Erythroblast (primary cell): ENCODE measurements around the gene CCDC33.
A peak's percentile ranks its signal among the peaks of the same experiment; 100 is the strongest.

Source experiments
- DNase-seq, 2 experiments: peaks; one replicate each; lab custom pipeline; 2025; lab: John Stamatoyannopoulos, UW
- GATA1 ChIP-seq: IDR thresholded peaks from 2 replicates; pipeline ENCODE4 v1.6.1; 2011; ENCODE audit warnings: low read depth, mild to moderate bottlenecking, control low read depth, low read length, moderate library complexity
- POLR2A ChIP-seq: IDR thresholded peaks from 2 replicates; pipeline ENCODE4 v1.6.1; 2011; ENCODE audit warnings: mild to moderate bottlenecking, low read length

Gene CCDC33

DNA sequence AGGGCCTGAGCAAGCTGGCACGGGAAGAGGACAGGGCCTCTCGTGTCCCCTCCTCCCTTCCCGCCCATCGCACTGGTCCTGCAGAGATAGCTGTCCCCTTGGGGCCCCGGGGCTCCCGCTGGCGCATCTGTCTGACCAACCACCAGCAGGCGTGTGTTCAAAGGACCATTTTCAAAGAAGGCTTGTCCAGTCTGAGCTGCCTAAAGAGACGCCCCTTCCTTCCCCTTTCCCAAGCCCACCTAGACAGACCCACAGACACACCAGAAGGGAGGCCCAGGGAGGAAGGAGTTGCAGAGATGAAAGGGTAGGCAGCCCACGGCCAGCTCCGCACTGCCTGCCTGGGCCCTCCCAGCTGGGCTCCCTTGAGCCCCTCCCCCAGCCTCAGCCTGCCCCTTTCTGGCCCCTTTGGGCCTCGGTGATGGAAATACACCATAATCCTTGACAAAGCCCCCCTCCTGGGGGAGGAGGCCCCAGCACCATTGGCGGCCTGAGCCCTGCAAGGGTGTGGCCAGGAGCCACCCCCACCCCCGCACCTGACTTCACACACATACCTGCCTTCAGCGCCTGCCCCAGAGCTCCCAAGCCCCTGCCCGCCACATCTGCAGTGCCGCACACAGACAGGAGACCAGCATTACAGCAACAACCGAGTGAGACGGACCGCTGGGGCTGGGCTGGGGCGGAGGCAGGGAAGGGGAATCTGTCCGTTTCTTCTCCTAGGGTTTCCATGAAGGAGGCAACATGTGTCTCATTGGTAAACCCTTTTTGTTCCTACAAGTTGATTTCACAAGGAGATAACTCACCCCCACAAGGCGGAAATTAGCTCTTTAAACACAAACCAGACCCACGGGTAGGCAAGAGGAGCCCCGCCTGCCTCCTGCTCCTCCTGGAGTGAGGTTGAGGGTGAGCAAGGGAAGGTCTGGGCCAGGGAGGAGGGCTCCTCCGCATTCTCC lies 33.4 kb upstream of the CCDC33 start, which contains the start of gene STRA6:
TSS of gene STRA6 (minus strand) at position 336 of the 950 bp plus-strand sequence. CDS start 520 bp downstream, outside the sequence.
- TF ChIP-seq GATA1 = no peak
- TF ChIP-seq POLR2A = no peak
- peak; percentile 39 to 40 for DNase-seq

DNA sequence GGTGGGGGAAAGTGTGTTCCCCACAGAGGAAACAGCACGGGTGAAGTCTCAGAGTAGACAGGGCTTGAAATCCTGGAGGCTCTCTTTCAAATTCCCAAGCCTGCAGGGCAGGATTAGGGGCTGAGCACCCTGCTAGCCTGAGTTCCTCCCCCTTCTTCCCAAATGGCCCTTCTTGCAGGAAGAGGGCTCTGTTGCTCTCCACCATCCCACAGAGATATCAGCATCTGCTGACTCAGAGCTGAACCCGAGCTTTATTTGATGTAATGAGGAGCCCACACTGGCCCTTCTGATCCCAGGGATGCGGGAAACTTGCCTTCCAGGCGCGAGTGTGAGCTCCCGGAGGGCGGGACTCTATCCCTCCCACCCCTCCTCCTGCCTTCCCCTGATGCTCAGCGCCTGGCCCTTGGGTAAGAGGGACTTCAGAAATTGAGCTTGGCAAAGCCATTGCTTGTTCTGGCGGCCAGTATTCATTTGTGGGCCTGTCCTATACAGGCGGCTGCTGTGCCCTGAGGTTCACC lies 32.2 kb upstream of the CCDC33 start:
- no peak for DNase-seq
- TF ChIP-seq POLR2A (no peak), GATA1 (no peak)

DNA sequence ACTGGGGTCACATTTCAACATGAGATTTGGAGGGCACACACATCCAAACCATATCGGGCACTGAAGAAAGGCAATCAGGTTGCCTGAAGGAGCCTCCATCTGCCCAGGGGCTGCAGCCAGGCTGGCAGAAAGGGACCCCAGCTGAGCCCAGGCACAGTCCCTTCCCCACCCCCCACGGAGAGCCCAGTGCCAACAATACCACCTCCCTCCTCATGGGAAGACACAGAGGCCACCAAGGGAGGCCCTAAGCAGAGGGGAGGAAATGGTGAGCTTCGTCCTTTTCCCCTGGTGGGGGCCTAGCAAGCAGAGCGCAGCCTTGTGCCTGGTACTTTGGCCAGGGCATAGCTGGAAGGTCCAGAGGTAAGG lies 30.6 kb upstream of the CCDC33 start:
- no peak for DNase-seq
- TF ChIP-seq GATA1 (no peak), POLR2A (no peak)

DNA sequence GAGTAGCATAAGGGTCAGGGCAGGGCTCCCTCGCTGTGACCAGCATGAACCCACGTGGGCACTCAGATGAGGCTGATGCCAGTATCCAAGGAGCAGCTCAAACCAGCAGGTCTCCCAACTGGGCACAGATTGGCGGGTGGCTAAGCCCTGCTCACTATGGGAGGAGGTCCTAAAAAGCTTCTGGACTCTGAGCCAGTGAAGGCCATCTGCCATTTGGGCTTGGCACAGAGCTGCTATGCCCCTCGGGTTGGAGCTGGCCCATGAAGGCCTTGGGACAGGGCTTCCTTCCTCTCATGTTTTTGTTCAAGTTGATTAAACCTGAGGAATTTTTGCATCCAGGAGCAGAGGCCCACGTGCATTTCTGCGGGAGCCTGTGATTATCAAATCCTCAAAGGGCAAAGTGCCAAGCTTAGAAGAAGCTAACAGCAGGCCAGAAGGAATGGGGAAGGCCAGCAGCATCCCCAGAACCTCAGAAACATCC lies 29.3 kb upstream of the CCDC33 start:
- no peak for DNase-seq
- TF ChIP-seq POLR2A = no peak
- no peak for TF ChIP-seq GATA1

DNA sequence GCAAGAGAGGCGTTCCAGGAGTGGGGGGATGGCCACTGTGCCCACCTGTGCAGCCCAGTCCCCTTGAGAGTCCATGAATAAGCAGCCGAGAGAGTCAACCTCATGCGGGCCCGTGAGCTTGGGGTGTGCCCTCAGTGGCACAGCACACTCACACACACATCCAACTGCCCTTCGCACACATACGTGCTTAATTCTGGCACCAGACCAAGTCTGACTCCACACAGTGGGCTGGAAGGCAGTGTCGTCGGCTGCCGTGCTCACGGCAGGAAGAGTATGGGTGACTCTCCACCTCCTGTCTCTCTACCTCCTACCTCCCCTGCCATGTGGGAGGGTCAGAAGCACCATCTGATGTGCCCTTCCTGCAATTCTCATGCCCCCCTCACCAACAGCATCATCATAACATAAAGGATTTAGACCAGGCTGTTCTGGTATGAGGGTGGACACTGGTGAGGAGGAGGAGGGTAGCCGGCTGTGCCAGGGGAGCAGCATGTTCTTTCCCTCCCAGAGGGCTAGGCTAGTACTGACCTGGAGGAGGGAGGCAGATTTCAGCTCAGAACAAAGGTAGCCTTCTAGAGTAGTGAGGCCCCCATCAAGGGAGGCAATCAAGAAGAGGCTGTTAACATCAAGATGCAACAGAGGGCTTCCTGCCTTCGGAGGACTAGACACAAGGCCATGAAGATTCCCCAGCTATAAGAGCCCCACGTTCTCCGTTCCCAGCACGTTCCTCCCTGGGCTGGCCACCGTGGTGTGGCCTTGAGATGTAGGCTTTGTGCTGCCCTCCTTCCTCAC lies 28.3 kb upstream of the CCDC33 start:
- no peak for DNase-seq
- TF ChIP-seq GATA1 (no peak), POLR2A (no peak)

DNA sequence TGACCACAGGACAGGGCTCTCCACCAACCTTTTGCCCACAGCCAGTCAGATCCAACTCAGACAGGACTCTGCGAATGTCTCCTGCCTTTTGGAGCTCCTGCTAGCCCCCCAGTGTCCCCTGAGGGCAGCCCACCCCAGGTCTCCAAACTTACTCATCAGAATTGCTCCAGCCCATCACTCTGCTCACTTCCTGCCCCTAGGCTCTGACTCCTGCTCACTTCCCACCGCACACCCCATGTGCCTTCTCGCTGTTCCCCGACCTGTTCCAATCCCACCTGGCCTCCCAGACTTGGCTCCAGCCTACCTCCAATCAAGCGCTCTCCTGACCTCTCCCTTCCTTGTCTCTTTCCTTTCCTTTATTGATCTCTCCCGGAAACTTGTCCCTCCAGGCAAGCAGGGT lies 27.6 kb upstream of the CCDC33 start:
- TF ChIP-seq GATA1 (no peak), POLR2A (no peak)
- DNase-seq = no peak

DNA sequence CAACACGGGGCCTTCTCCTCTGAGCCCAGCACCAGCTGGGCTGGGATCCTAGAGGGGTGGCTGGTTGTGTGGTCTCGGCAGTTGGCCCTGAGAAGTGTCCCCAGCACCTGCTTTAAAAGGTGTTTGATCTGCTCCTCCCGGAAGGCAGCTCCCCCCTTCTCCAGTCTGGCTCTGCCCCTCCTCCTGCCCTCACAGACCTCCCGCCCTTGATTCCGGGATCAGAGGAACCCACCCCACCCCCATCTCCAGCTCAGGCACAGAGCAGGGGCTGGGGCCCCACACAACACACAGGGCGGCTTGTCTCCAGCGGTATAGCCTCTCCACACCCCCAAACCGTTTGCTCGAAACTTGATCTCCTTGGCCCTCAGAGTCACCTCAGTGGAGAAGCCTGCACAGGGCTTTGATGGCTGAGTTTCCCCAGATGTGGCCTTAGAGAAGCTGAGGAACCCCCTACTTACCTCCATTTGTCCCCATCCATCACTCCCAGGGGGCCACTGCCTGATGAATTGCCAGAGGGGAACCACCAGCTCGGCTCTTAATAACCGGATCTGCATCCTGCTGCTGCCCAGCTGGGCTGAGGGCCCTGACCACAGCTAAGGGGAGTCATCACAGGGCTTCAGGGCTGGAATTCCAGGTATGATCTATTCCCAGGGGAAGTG lies 27.1 kb upstream of the CCDC33 start:
- no peak for TF ChIP-seq POLR2A
- TF ChIP-seq GATA1 = no peak
- DNase-seq = no peak

DNA sequence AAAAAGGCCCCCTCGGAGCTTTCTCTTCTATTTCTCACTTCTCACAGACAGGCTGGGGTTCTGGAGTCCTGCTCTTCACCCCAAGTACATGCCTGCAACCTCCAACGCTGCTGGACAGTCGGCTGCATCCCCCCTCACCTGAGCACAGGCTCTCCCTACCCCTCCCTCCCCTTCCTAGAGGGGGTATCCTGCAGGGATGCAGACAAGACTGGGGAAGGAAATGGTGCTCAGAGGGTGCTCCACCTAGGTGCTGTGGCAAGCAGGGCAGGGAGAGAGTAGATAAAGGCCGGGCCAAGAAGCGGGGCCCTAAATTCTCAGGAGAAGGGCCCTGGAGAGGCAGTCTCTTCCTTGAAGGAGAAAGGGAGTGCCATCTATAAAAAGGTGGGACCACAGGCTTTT lies 26.6 kb upstream of the CCDC33 start:
- DNase-seq = no peak
- TF ChIP-seq GATA1 (no peak), POLR2A (no peak)

DNA sequence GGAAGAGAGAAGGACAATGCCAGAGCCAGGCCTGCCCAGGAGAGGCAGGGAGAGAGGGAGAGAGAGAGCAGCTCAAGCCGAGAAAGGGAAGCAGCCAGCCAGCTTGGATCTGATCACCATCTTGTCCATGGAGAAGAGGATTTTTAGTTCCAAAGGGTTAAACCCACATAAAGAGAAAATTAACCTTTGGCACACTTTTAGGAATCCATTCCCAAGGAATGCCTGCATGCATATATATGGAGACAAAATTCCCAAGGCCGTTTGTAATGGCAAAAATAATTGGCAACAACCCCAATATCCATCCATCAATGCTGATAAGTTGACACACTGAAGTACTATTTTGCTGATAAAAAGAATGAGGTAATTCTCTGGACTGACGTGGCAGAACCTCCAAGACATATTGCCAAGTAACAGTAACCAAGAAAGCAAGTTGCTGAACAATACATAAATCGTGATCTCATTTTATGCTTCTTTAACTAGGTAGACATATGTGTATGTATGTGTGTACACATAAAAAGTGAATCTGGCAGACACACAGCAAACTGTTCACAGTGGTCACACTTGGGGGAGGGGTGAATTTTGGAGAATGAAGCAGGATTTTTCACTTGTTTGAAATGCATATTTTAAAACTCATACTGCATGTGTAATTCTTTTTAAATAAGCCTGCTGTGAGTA lies 26.0 kb upstream of the CCDC33 start:
- TF ChIP-seq POLR2A (no peak), GATA1 (no peak)
- peak; percentile 21 to 22 for DNase-seq

DNA sequence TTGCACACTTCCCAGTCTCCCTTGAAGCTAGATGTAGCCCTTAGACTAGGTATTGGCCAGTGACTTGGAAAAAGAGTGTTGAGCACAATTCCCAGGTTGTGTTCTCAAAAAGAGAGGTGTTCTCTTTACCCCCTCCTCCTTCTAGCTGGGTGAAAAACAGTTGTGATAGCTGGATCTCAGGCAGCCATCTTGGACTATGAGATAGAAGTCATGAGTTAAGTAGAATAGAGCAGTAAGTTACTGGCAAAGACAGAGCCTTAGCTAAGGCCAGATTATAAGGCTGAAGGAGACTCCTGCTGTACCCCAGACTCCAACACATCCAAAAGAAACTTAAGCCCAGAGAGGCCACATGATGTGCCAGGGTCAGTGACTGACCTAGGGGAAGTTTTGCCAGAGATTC lies 25.4 kb upstream of the CCDC33 start:
- DNase-seq = no peak
- no peak for TF ChIP-seq POLR2A
- no peak for TF ChIP-seq GATA1

DNA sequence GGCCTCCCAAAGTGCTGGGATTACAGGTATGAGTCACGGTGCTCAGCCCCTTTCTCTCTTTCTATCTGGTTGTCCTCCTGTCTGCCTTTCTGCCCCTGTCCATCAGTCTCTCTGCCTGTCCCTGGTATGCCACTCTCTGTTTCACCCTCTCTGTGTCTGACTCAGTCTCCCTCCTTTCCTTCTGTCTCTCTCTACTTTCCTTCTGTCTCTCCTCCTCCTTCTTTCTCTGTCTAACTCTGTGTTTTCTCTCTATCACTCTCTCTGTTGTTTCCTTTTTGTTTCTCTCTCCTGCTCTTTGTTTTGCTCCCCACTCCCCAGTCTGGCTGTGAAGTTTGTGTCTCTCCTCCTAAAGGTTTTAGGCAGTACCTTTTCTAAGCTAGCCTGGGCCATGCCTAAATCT lies 24.5 kb upstream of the CCDC33 start:
- no peak for TF ChIP-seq POLR2A
- DNase-seq = no peak

DNA sequence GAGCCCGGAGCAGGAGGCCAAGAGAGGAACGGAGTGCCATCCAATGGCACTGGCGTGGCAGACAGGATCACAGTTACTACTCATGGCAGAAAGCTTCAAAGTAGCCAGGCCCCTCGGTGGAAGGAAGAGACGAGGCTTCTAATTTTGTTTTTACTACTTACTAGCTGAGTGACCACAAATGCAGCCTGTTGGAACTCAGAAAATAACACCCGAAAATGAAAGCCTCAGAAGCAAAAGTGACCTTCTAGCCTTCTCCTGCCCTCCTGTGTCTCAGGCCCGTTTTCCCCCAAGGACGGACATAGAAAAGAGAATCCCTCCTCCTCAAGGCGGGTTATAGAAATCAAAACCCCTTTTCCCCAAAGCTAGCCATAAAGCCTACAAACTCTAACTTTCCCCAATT lies 23.6 kb upstream of the CCDC33 start:
- DNase-seq = no peak
- no peak for TF ChIP-seq GATA1
- no peak for TF ChIP-seq POLR2A

DNA sequence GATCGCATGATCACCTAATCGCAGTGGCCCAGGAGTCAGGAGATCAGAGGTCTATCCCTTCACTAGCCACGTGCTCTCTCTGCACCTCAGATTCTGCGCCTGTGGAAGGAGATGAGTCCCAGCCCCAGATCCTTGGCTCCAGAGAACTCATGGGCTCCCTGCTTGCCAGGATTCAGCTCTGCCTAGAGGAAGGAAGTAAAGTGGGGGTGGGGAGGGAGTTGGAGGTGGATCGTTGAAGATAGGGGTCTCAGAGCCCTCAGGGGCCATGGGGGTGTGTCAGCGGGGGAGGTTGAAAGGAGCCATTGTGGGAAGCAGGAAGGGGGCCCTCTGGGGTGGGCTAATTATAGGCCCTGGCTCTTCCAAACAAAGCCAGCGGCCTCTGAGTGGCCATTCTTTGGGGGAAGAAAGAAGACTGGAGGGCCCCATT lies 22.3 kb upstream of the CCDC33 start:
- TF ChIP-seq GATA1 (no peak), POLR2A (no peak)
- DNase-seq = no peak
